ENCODE results near the gene CCDC188.

Gene CCDC188

DNA sequence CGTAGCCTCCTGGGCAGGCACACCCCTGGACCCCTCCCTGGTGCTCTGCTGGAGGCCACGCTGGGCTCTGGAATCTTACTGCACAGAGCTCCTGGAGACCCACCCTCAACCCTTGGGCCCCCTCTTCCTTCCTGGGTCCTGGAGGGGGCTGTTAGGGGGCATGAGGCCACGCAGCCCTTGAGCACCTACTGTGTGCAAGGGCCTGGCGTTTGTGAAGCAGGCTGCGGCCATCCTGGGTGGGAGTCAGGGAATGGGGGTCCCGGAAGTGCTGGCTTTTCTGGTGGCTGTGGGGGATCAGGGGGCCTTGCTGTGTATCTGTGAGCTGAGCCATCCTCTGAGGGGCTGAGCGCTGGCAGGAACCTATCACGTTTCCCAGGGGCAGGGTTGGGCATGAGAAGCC is 40.9 kb upstream of the CCDC188 start:
- no peak for DNase-seq
- peaks cover 0 to 4% of the 10 kb centered on the region in 2 donors for H3K4me1 Mint-ChIP-seq (ENCODE audit: low read depth in 2 of 2)
- no peak overlapping the region for H3K4me3 Mint-ChIP-seq
- no peaks in the 10 kb centered on the region for H3K36me3 Mint-ChIP-seq (ENCODE audit: insufficient read depth)
- no peaks in the 10 kb centered on the region for H3K27me3 Mint-ChIP-seq
- no peaks in the 10 kb centered on the region for H3K9me3 Mint-ChIP-seq
- no peak for ATAC-seq (replicated peaks)
- H3K27ac Mint-ChIP-seq, result peak overlapping the region in 1 of 2 donors; percentile 57

DNA sequence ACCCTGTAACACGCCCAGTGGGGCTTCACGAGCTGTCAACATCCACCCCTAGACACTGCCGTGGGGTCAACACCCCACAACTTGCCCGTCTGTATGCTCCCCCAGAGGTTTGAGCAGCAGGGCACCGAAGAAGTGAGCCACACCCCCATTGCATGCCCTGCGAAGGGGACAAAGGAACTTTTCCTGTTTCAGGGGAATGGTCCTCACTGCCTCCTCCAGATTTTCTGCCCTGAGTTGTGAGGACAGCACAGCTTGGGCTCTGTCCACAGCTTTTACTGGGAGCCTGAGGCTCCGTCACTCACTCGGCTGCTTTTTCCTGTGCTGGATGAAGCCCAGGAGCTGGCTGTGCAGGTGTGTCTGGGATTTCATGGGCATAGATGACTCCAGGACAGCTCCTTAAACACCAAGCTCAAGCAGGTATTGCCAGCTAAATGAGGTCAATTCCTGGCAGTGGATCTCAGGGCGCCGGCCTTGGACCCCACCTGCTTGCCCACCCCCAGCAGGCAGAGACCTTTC is 40.2 kb upstream of the CCDC188 start:
- DNase-seq (no peak), ATAC-seq (replicated peaks) (no peak)
- no peaks in the 10 kb centered on the region for H3K36me3 Mint-ChIP-seq (ENCODE audit: insufficient read depth)
- no peaks in the 10 kb centered on the region for H3K27me3 Mint-ChIP-seq
- no peaks in the 10 kb centered on the region for H3K9me3 Mint-ChIP-seq
- peak overlapping the region in 1 of 2 donors; percentile 57 for H3K27ac Mint-ChIP-seq
- H3K4me1 Mint-ChIP-seq (ENCODE audit: low read depth in 2 of 2), result peaks cover 0 to 4% of the 10 kb centered on the region in 2 donors
- H3K4me3 Mint-ChIP-seq, result no peak overlapping the region

DNA sequence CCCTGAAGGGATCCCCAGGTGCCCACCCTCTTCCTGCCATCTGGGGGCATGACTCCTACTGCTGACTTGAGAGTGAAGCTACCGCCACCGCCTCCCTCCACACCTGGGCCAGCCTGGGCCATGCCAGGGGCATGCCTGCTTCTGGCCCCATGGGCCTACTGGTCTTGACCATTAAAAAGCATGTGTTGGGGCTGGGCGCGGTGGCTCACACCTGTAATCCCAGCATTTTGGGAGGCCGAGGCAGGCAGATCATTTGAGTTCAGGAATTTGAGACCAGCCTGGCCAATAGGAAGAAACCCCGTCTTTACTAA is 37.7 kb upstream of the CCDC188 start:
- ATAC-seq (replicated peaks) (no peak), DNase-seq (no peak)
- Mint-ChIP-seq H3K36me3 (ENCODE audit: insufficient read depth) (no peaks in the 10 kb centered on the region), H3K4me1 (ENCODE audit: low read depth in 2 of 2) (peaks cover 0 to 4% of the 10 kb centered on the region in 2 donors), H3K27ac (no peak overlapping the region), H3K27me3 (peaks cover 0 to under 1% of the 10 kb centered on the region in 2 donors), H3K9me3 (no peaks in the 10 kb centered on the region), H3K4me3 (no peak overlapping the region)

DNA sequence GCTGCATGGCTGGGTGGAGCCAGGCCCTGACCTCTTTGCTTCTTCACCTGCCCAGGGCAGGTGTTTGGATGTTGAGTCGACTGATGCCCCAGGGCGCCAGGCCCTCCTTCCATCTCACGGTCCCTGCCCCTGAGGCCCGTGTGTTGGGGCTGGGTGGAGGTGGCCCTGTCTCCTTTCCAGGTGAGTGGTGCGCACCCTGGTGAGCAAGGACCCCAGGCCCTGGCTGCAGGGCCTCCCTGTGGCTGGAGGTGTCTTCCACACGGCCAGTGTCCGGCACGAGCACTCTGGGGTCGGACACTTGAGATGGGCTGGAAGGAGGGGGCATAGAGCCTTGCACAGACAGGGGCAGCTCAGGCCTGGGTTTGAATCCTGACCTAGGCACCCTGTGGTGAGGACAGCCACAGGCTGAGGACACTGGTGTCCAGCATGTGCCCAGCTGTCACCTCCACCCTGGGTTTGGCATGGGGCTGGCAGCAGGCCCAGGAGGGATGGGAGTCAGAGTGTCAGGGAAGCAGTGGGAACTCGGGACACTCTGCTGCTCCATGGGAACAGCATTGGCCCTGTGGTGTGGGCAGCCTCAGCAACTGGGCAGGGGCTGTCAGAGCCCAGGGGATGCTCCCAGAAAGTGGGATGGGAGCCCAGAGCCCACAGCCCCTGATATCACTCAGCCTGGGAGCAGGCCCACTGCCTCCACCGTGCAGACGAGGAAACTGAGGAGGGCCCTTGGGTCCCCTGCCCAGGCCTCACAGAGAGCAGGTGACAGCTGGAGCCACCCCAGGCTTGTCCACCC is 37.1 kb upstream of the CCDC188 start:
- no peak for ATAC-seq (replicated peaks)
- DNase-seq, result no peak
- no peaks in the 10 kb centered on the region for H3K9me3 Mint-ChIP-seq
- no peaks in the 10 kb centered on the region for H3K36me3 Mint-ChIP-seq (ENCODE audit: insufficient read depth)
- peaks cover 0 to 4% of the 10 kb centered on the region in 2 donors for H3K4me1 Mint-ChIP-seq (ENCODE audit: low read depth in 2 of 2)
- H3K4me3 Mint-ChIP-seq, result no peak overlapping the region
- no peak overlapping the region for H3K27ac Mint-ChIP-seq
- peaks cover 2 to 6% of the 10 kb centered on the region in 2 donors for H3K27me3 Mint-ChIP-seq

DNA sequence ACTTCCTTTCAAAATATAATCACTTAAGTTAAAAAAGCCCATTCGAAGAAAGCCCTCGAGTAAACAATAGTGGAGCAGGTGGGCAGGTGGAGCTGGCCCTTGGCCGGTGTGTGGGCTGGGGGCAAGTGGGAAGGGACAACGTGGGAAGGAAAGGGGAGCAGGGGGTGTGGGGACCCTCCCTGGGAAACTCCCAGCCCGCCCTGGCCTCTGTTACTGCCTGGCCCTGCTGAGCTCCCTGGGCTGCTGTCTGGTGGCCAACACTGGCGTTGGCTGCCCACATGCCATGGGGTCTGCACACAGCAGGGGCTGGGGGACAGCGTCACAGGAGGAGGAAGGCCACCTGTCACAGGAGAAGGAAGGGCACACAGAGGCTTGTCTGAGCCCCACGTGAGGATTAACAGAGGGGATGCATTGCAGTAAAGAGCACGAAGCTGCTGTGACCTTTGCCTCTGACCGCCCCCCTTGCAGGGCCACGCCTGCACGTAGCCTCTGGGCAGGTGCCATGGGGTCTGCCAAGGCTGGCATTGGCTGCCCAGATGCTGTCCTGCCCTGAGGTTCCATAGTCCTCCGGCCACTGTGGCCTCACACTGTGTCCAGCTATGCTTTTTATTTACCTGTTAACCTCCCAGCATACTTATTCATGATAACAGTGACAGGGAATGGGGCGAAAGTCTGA is 36.2 kb upstream of the CCDC188 start:
- ATAC-seq (replicated peaks) (no peak), DNase-seq (no peak)
- H3K4me1 Mint-ChIP-seq (ENCODE audit: low read depth in 2 of 2), result peaks cover 0 to 4% of the 10 kb centered on the region in 2 donors
- H3K27me3 Mint-ChIP-seq, result peaks cover 5 to 11% of the 10 kb centered on the region in 2 donors
- no peaks in the 10 kb centered on the region for H3K36me3 Mint-ChIP-seq (ENCODE audit: insufficient read depth)
- no peak overlapping the region for H3K4me3 Mint-ChIP-seq
- H3K9me3 Mint-ChIP-seq, result no peaks in the 10 kb centered on the region
- no peak overlapping the region for H3K27ac Mint-ChIP-seq

DNA sequence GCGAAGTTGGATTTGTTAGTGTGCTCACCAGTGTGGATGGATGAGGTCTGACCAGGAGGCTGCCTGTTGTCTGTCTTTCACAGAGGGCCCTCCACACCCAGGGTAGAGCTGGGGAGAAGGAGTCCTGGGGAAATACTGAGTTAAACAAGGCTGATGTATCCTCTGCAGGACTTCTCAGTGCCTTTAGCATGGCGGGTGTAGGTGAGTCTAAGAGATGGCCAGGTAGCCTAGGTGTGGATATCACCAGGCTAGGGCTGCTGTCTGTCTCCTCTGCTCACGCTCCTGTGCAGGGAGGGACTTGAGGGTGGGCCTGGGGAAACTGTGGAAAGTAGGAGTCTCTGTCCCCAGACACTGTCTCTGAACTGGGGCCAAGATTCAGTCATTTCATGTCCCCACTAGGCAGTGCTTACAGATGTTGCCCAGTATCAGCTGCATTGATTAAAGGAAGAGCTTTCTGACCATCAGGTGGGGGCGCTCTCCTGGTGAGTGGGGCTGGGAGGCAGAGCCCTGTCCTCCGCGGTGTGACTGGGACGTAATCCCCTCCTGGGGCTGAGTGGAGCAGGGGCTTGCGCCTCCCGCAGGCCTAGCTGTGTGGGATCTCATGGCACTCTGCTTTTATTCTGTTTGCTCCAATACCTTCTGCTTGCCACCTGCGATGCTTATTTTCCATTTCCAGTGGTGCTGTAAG is 35.5 kb upstream of the CCDC188 start:
- Mint-ChIP-seq H3K9me3 (no peaks in the 10 kb centered on the region), H3K27ac (no peak overlapping the region), H3K4me1 (ENCODE audit: low read depth in 2 of 2) (peaks cover 0 to 4% of the 10 kb centered on the region in 2 donors), H3K36me3 (ENCODE audit: insufficient read depth) (no peaks in the 10 kb centered on the region), H3K27me3 (peaks cover 5 to 11% of the 10 kb centered on the region in 2 donors), H3K4me3 (no peak overlapping the region)
- ATAC-seq (replicated peaks) (no peak), DNase-seq (no peak)

DNA sequence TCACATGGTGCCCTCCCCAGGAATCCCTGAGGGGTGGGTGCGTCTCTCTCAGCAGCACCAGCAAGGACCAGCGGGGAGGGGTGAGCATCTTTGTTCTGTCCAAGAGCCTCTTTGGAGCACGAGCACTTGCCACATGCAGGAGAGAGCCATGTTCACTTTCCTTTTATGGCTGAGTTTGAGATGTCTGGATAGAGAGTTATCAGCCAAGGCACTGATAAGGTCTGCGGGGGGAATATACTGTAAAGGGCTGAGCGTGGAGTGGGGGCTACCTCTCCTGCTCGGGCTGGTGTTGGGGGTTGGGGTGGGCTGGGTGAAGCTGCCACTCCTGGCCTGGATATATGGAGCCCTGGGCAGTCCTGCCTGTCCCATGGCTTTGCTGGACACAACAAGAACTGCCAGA is 34.9 kb upstream of the CCDC188 start:
- no peak overlapping the region for H3K27ac Mint-ChIP-seq
- no peak for ATAC-seq (replicated peaks)
- no peaks in the 10 kb centered on the region for H3K36me3 Mint-ChIP-seq (ENCODE audit: insufficient read depth)
- no peaks in the 10 kb centered on the region for H3K9me3 Mint-ChIP-seq
- DNase-seq, result no peak
- H3K4me3 Mint-ChIP-seq, result no peak overlapping the region
- peaks cover 5 to 11% of the 10 kb centered on the region in 2 donors for H3K27me3 Mint-ChIP-seq
- peaks cover 0 to 4% of the 10 kb centered on the region in 2 donors for H3K4me1 Mint-ChIP-seq (ENCODE audit: low read depth in 2 of 2)

DNA sequence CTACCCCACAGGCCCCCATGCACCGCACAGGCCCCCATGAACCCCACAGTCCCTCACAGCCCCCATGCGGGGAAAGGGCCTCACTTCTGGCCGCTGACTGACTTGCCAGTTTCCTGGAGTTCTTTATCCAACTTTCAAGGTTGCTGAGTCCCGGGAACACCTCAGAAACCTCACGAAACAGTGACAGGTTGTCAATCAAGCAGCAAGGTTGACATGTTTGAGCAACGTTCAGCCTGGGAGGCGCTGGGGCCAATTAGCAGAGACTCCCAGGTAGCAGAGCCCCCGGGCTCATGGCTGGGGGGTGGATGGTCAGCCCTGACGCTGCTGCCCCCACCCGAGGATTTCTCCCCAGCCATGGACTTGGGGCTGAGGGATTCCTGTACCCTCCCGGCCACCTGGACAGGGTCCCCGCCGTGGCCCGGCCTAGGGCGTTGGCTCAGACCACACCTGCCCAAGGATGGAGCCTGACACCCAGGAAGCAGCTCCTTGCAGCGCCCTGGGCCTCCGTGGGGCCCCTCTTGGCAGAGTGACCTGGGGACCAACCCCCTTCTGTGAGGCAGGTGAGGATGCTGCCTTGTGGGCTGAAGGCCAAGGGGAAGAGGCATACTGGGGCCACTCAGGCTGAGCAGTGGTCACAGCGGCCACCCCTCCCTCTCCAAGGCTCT is 33.8 kb upstream of the CCDC188 start:
- Mint-ChIP-seq H3K36me3 (ENCODE audit: insufficient read depth) (no peaks in the 10 kb centered on the region), H3K27ac (no peak overlapping the region), H3K9me3 (no peaks in the 10 kb centered on the region), H3K27me3 (peaks cover 5 to 11% of the 10 kb centered on the region in 2 donors), H3K4me1 (ENCODE audit: low read depth in 2 of 2) (peaks cover 0 to 1% of the 10 kb centered on the region in 2 donors), H3K4me3 (no peak overlapping the region)
- no peak for DNase-seq
- no peak for ATAC-seq (replicated peaks)

DNA sequence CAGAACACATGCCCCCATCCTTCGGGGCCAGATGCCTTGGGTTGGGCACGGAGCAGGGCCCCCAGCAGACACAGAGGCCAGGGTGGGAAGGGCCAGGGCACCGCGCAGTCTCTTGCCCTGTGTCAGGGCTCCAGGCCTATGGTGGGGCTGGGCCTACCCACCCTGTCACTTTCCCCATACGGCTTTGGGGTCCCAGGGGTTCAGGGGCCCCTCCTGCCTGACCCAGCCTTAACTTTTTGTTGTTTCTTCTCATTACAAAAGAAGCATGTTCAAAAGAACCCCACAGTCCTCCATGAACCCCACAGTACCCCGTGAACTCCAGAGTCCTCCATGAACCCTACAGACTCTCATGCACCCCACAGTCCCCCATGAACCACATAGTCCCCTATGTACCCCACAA is 33.0 kb upstream of the CCDC188 start:
- Mint-ChIP-seq H3K9me3 (no peaks in the 10 kb centered on the region), H3K27ac (no peak overlapping the region), H3K4me3 (no peak overlapping the region), H3K27me3 (peaks cover 5 to 11% of the 10 kb centered on the region in 2 donors), H3K4me1 (ENCODE audit: low read depth in 2 of 2) (no peaks in the 10 kb centered on the region), H3K36me3 (ENCODE audit: insufficient read depth) (no peaks in the 10 kb centered on the region)
- DNase-seq (no peak), ATAC-seq (replicated peaks) (no peak)

DNA sequence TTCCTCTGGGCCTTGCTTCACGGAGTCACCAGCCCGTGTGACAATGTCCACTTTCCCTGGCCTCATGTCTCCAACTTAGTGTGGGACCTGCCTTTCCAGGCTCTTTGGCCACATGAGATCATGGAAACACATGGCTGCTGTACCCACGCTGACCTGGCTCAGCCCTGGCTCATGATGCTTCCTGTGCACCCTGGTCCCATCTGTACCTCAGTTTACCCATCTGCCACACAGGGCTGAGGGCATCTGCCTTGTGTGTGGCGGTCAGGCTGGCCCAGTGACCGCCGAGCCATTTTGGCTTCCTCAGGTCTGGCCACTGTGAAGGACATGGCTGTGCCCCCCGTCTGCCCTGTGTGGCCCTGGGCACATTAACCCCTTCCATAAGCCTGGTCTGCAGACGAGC is 32.2 kb upstream of the CCDC188 start:
- Mint-ChIP-seq H3K36me3 (ENCODE audit: insufficient read depth) (no peaks in the 10 kb centered on the region), H3K27ac (no peak overlapping the region), H3K4me1 (ENCODE audit: low read depth in 2 of 2) (no peaks in the 10 kb centered on the region), H3K9me3 (no peaks in the 10 kb centered on the region), H3K27me3 (peaks cover 5 to 13% of the 10 kb centered on the region in 2 donors), H3K4me3 (no peak overlapping the region)
- DNase-seq (no peak), ATAC-seq (replicated peaks) (no peak)

DNA sequence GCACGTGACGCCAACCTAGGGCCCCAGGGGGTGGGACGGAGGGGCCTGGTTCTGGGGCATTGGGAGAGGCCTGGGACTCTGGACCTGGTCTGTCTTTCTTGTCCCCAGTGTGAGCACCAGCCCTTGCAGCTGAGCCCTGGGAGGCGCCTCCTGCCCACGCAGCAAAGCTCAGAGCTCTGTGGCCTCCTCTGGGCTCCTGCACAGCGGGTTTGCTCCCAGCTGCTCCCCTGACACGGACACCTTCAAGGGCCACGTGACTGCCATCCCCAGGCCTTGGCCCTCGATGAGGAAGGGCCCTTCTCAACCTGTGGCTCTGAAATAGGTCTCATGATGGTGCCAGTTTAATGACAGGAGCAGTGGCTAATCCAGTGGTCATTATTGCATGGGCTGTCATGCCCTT is 31.5 kb upstream of the CCDC188 start:
- Mint-ChIP-seq H3K27me3 (peaks cover 5 to 21% of the 10 kb centered on the region in 2 donors), H3K9me3 (no peaks in the 10 kb centered on the region)

DNA sequence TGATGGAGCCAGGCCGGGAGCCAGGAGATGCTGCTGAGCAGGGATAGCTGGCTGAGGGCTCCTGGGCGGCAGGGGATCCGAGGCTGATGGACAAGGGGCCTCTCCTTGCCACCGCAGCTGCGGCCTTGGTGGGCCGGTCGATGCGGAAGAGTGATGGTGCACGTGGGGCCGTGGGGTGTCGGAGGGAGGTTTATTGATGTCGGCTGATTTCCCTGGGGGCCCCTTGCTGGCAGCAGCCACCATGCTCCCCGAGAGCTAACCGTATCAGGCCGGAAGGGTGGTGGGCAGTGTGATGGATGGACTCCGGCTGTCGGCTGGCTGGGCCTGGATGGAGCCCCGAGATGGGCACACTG is 31.0 kb upstream of the CCDC188 start:
- no peak overlapping the region for H3K4me3 Mint-ChIP-seq
- no peak for DNase-seq
- no peak for ATAC-seq (replicated peaks)
- H3K27me3 Mint-ChIP-seq, result peaks cover 5 to 25% of the 10 kb centered on the region in 2 donors
- no peak overlapping the region for H3K27ac Mint-ChIP-seq
- H3K36me3 Mint-ChIP-seq (ENCODE audit: insufficient read depth), result no peaks in the 10 kb centered on the region
- no peaks in the 10 kb centered on the region for H3K4me1 Mint-ChIP-seq (ENCODE audit: low read depth in 2 of 2)
- no peaks in the 10 kb centered on the region for H3K9me3 Mint-ChIP-seq

More for the DNA sequence above, 31.5 kb upstream of the CCDC188 start:
- DNase-seq (no peak), ATAC-seq (replicated peaks) (no peak)
- Mint-ChIP-seq H3K27ac (no peak overlapping the region), H3K36me3 (ENCODE audit: insufficient read depth) (no peaks in the 10 kb centered on the region), H3K4me1 (ENCODE audit: low read depth in 2 of 2) (no peaks in the 10 kb centered on the region), H3K4me3 (no peak overlapping the region)

DNA sequence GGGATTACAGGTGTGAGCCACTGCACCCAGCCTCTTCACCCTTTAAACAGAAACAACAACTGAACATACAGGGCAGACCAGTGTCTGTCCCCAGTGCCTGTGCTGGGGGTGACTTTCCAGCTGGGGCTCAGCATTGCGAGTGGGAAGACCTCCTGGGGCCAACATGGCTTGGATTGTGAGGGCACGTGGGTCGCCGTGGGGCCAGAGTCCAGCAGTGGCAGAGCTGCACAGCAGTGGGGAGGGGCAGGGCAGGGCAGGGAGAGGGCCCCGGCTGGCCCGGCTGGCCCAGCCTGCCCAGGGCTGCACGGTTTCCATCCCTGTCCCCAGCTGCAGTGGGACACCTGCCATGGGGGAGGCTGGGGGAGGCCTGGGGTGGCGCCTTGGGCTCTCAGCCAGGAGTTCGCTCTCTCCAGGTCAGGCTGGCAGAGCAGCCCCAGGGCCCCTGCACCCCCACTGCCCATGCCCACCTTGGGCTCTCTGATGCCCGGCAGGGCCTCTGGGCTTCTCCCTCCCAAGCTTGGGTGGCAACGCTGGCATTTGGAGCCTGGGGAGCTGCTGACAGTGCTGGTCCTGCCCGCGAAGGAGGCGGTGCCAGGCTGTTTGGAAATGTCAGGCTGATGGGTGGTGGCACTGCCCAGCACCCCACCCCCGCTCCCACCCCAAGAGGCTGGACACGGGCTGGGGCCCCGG is 30.5 kb upstream of the CCDC188 start:
- Mint-ChIP-seq H3K27ac (no peak overlapping the region), H3K4me1 (ENCODE audit: low read depth in 2 of 2) (no peaks in the 10 kb centered on the region), H3K4me3 (no peak overlapping the region), H3K27me3 (peaks cover 5 to 25% of the 10 kb centered on the region in 2 donors), H3K9me3 (no peaks in the 10 kb centered on the region), H3K36me3 (ENCODE audit: insufficient read depth) (no peaks in the 10 kb centered on the region)
- ATAC-seq (replicated peaks) (no peak), DNase-seq (no peak)
